NCI-H510A (cell line): ENCODE results near the gene LDLR.
"Not testable (repeated sequence)": the region's sequence is repeated elsewhere in the genome, so short reads cannot be mapped to it uniquely, and the experiment has no call there.

Experiments used
- DNase-seq: peaks from one replicate; lab custom pipeline; 2025; lab: John Stamatoyannopoulos, UW

The LDLR gene

GRCh38 chr19:11073568-11073967 lies 15.7 kb upstream of the LDLR start:
- DNase-seq: no peak

- DNase-seq: not testable (repeated sequence)
Measured at GRCh38 chr19:11076792-11077191, 12.5 kb upstream of the LDLR start.

DNA sequence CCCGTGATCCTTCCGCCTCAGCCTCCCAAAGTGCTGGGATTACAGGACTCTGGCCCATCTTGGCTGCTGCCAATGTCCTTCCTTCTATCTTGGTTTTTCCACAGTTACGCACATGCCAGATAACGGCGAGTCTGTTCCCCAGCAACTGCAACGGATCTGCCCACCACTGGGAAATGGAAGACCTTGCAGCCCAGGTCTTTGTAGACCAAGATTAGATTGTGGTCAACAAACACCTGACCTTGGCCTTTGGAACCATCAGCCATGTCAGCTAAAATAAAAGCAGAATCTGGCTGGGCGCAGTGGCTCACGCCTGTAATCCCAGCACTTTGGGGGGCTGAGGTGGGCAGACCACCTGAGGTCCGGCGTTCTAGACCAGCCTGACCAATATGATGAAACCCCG lies 10.4 kb upstream of the LDLR start:
- no peak for DNase-seq

DNA sequence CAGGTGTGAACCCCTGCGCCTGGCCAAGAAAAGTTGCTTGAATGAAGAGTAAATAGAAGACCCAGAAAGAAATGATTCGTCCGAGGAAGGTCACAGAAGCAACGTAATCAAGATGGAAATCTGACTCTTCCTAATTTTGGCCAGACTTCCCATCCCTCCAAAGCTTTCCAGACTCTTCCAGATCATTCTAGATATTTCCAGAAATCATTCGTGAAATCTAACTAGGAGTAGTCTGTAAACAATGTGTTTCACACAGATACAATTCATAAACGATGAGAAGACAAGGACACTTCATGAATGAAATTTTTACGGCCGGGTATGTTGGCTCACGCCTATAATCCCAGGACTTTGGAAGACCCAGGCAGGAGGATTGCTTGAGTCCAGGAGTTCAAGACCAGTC lies 9.3 kb upstream of the LDLR start:
- no peak for DNase-seq

GRCh38 chr19:11087870-11088505 lies 1.3 kb upstream of the LDLR start:
- DNase-seq: no peak

- no peak for DNase-seq
Measured at GRCh38 chr19:11088506-11089253, 583 bp upstream of the LDLR start.

GRCh38 chr19:11090014-11090263 lies 676 bp downstream of the LDLR start:
- not testable (repeated sequence) for DNase-seq

DNA sequence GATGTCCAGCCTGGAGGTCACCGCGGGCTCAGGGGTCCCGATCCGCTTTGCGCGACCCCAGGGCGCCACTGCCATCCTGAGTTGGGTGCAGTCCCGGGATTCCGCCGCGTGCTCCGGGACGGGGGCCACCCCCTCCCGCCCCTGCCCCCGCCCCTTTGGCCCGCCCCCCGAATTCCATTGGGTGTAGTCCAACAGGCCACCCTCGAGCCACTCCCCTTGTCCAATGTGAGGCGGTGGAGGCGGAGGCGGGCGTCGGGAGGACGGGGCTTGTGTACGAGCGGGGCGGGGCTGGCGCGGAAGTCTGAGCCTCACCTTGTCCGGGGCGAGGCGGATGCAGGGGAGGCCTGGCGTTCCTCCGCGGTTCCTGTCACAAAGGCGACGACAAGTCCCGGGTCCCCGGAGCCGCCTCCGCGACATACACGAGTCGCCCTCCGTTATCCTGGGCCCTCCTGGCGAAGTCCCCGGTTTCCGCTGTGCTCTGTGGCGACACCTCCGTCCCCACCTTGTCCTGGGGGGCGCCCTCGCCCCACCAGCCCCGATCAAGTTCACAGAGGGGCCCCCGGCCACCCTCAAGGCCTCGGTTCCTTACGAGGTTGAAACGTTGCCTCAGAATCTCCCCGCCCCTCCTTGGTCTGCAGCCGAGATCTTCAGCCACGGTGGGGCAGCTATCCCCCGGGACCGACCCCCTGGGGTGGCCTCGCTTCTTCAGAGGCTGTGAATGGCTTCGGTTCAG lies 1.2 kb downstream of the LDLR start:
- peak; percentile 96 for DNase-seq

DNA sequence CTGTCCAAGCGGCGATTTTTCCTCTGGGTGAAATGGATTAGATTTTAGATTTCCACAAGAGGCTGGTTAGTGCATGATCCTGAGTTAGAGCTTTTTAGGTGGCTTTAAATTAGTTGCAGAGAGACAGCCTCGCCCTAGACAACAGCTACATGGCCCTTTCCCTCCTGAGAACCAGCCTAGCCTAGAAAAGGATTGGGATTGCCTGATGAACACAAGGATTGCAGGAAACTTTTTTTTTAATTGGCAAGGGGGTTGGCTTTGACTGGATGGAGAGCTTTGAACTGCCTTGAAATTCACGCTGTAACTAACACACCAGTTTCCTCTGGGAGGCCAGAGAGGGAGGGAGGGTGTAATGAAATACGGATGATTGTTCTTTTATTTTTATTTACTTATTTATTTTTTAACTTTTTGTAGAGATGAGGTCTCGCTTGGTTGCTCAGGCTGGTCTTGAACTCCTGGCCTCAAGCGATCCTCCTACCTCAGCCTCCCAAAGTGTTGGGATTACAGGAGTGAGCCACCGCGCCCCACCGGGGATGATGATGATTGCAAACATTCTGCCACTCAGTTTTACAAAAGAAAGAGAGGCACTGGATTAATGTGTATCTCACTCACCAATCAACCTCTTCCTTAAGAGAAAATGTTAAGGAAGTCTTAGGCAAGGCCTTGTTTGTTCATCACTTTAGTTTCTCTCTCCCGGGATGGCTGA lies 1.9 kb downstream of the LDLR start:
- DNase-seq: no peak

DNA sequence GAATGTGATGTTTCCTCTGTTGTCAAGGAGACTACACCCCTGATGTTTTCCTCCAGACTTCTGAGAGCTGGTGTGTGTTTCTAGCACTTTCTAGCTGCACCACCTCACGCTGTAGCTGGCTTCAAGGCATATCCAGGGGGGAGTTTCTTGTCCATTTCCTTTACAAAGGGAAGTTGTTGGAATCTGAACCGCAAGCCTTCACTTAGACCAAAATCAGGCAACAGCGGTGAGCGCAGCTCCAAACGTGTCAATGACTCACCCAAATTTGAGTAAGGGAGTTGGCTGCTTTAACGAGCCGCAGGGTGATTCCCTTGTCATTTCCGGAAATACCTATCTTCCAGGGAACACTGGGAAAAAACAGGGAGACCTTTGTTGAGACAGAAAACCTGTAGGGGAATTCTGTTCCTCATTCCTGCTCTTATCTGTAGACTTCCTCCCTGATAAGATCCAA lies 2.5 kb downstream of the LDLR start:
- DNase-seq: no peak

DNA sequence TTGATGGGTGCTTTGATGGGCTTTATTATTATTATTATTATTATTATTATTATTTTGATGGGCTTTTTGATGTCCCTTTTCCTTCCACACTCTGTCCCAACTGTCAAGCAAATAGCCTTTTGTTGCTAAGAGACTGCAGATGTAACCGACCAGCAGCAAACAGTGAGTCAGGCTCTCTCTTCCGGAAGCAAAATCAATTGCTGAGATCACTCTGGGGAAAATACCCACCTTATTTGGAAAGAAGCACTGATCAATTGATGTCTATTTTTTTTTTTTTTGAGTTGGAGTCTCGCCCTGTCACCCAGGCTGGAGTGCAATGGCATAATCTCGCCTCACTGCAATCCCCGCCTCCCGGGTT lies 2.9 kb downstream of the LDLR start:
- no peak for DNase-seq

DNA sequence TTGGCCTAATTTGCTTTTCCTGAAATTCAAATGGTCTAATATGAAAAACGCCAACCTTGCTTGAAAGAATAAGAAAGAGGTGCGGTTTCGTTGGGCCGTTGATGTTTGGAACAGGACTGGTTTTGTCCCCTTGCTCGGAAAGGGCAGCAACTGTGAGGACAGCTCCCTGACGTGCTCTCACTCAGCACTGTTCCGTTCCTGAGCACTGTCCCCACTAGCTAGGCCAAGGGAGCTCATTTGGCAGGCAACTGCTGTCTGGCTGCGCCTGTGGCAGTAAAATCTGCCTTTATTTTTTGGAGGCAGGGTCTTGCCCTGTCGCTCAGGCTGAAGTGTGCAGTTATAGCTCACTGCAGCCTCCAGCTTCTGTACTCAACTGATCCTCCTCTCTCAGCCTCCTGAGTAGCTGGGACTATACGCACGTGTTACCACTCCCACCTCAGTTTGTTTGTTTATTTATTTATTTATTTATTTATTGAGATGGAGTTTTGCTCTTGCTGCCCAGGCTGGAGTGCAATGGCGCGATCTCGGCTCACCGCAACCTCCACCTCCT lies 4.5 kb downstream of the LDLR start:
- DNase-seq: no peak

DNA sequence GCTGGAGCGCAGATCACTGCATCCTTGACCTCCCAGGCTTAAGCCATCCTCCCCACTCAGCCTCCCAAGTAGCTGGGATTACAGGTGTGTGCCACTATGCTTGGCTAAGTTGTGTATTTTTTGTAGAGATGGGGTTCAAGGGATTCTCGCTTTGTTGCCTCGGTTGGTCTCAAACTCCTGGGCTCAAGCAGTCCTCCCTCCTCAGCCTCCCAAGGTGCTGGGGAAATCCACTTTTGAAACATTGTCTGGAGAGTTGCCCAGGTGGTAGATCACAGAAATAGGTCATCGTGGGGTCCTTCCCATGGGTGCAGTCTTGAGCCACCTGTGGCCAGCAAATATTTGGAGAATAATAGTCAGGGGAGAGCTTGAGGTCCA lies 5.2 kb downstream of the LDLR start:
- no peak for DNase-seq

DNA sequence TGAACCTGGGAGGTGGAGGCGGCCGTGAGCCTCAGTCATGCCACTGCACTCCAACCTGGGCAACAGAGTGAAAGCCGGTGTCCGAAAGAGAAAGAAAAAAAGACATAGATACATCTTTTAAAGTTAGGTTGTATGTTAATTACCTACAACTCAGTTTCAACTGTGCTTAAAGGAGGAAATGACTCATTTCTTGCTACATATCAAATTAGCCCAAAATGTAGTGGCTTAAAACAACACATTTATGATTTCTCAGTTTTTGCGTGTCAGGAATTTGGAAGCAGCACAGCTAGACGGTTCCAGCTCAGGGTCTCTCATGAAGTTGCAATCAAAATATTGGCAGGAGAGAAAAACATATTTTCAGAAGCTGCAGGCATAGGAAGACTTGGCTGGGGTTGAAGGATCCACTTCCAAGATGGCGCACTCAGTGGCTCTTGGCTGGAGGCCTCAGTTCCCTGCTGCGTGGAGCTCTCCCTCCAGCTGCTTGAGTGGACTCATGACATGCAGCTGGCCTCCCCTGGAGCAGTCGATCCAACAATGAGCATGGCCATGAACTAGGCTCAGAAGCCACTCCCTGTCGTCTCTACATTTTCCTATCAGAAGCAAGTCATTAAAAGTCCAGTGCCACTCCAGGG lies 7.1 kb downstream of the LDLR start:
- DNase-seq: no peak

DNA sequence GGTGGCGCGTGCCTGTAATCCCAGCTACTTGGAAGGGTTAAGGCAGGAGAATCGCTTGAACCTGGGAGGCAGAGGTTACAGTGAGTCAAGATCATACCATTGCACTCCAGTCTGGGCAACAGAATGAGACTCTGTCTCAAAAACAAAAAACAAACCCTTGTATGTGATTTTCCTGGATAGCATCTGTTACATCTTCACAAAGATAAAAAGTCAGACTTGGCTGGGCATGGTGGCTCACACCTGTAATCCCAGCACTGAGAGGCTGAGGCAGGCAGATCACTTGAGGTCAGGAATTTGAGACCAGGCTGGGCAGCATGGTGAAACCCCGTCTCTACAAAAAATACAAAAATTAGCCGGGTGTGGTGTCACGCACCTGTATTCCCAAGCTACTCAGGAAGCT lies 8.1 kb downstream of the LDLR start:
- not testable (repeated sequence) for DNase-seq

- no peak for DNase-seq
Measured at GRCh38 chr19:11098327-11098726, 9.1 kb downstream of the LDLR start.

GRCh38 chr19:11098861-11099260 lies 9.6 kb downstream of the LDLR start:
- DNase-seq: no peak

GRCh38 chr19:11100049-11100448 lies 10.8 kb downstream of the LDLR start:
- no peak for DNase-seq

DNA sequence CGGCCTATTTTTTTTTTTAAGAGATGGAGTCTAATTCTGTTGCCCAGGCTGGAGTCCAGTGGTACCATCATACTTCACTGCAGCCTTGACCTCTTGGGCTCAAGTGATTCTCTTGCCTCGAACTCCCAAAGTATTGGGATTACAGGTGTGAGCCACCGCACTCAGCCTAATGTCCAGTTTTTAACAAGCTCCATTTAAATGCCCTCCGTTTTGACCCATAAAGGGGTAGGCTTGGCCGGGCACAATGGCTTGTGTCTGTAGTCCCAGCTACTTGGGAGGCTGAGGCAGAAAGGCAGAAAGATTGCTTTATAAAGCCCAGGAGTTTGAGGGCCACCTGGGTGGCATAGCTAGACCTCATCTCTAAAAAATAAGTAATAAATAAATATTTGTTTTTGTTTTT lies 11.8 kb downstream of the LDLR start:
- no peak for DNase-seq

GRCh38 chr19:11102944-11103343 lies 13.7 kb downstream of the LDLR start:
- DNase-seq: no peak

DNA sequence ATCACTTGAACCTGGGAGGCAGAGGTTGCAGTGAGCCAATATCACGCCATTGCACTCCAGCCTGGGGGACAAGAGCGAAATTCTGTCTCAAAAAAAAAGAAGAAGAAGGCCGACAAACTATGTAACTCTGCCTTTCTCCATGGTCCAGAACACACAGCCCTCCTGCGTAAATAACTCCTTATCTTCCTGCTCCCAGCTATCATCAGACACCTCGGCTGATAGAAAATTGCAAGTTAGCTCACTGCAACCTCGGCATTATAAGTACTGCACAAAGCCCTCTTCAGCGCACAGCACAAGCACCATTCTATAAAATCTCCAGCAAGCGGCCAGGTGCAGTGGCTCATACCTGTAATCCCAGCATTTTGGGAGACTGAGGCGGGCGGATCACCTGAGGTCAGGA lies 14.4 kb downstream of the LDLR start:
- not testable (repeated sequence) for DNase-seq

DNA sequence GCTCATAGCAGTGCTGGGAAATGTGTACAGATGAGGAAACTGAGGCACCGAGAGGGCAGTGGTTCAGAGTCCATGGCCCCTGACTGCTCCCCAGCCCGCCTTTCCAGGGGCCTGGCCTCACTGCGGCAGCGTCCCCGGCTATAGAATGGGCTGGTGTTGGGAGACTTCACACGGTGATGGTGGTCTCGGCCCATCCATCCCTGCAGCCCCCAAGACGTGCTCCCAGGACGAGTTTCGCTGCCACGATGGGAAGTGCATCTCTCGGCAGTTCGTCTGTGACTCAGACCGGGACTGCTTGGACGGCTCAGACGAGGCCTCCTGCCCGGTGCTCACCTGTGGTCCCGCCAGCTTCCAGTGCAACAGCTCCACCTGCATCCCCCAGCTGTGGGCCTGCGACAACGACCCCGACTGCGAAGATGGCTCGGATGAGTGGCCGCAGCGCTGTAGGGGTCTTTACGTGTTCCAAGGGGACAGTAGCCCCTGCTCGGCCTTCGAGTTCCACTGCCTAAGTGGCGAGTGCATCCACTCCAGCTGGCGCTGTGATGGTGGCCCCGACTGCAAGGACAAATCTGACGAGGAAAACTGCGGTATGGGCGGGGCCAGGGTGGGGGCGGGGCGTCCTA lies 15.9 kb downstream of the LDLR start:
- no peak for DNase-seq
